DND-41 (cell line): ENCODE data around the gene PDE7B.

Source experiments
- ATAC-seq: fragments of 200-7000 bp; cut with Tn5 transposase; 3 replicates; pipeline ENCODE4 v1.9.1; 2021; ENCODE audit warnings: low read depth; ENCODE audit not compliant: insufficient read depth
- DNase-seq: peaks from one replicate; pipeline ENCODE4 v3.0.0-alpha.2; 2020
- H2AFZ ChIP-seq: 2 replicates; pipeline ENCODE4 v1.6.0; 2012; ENCODE audit warnings: low read depth, low read length
- H3K27ac ChIP-seq: 2 replicates; pipeline ENCODE4 v1.5.1; 2012; ENCODE audit warnings: low read length, inconsistent platforms
- H3K27me3 ChIP-seq: fragments of 200-600 bp; sonication (generic); 2 replicates; pipeline ENCODE4 v1.6.0; 2012; ENCODE audit warnings: low read length, mild to moderate bottlenecking, inconsistent platforms; ENCODE audit not compliant: insufficient read depth, poor library complexity
- H3K36me3 ChIP-seq: 2 replicates; pipeline ENCODE4 v1.5.1; 2012; ENCODE audit warnings: low read length, inconsistent platforms; ENCODE audit not compliant: insufficient read depth
- H3K4me1 ChIP-seq: 2 replicates; pipeline ENCODE4 v1.5.1; 2012; ENCODE audit warnings: mild to moderate bottlenecking, low read length; ENCODE audit not compliant: insufficient read depth
- H3K4me2 ChIP-seq: 2 replicates; pipeline ENCODE4 v1.6.0; 2012; ENCODE audit warnings: mild to moderate bottlenecking, moderate library complexity, low read length, inconsistent platforms; ENCODE audit not compliant: insufficient read depth
- H3K4me3 ChIP-seq, 2 experiments: fragments of 200-600 bp in 1 of 2; shearing (Covaris generic) in 1 of 2; 2 replicates each; pipeline ENCODE4 v1.5.1; 2012 to 2016; ENCODE audit warnings: inconsistent platforms in 2 of 2, low read length in 2 of 2, mild to moderate bottlenecking in 2 of 2, low read depth in 1 of 2, moderate library complexity in 1 of 2
- H3K79me2 ChIP-seq: 2 replicates; pipeline ENCODE4 v1.6.0; 2012; ENCODE audit warnings: low read length, inconsistent platforms; ENCODE audit not compliant: insufficient read depth
- H3K9ac ChIP-seq: 2 replicates; pipeline ENCODE4 v1.6.0; 2012; ENCODE audit warnings: low read depth, mild to moderate bottlenecking, inconsistent platforms, low read length, moderate library complexity
- H3K9me3 ChIP-seq: 2 replicates; pipeline ENCODE4 v1.5.1; 2012; ENCODE audit warnings: low read length, moderate library complexity, mild to moderate bottlenecking, inconsistent platforms; ENCODE audit not compliant: insufficient read depth, severe bottlenecking
- H4K20me1 ChIP-seq: 2 replicates; pipeline ENCODE4 v1.6.0; 2012; ENCODE audit warnings: low read length; ENCODE audit not compliant: insufficient read depth
- CTCF ChIP-seq: IDR thresholded peaks from 2 replicates; pipeline ENCODE4 v1.5.1; 2012; ENCODE audit warnings: borderline replicate concordance, low read length, moderate library complexity, mild to moderate bottlenecking; ENCODE audit not compliant: poor library complexity, severe bottlenecking; ENCODE audit errors: extremely low read depth
- EZH2 ChIP-seq: IDR thresholded peaks from 3 replicates; pipeline ENCODE4 v1.6.1; 2012; ENCODE audit warnings: borderline replicate concordance, low read depth, mild to moderate bottlenecking, moderate library complexity, low read length, inconsistent platforms; ENCODE audit not compliant: severe bottlenecking

The PDE7B gene

GRCh38 chr6:136129365-136129764 lies 277.9 kb downstream of the PDE7B start:
- Histone ChIP-seq H3K4me3 (no peak overlapping the region), H3K27me3 (peaks cover 7% of the 10 kb centered on the region), H3K36me3 (no peaks in the 10 kb centered on the region), H3K4me1 (no peaks in the 10 kb centered on the region), H3K79me2 (no peaks in the 10 kb centered on the region), H3K27ac (no peak overlapping the region), H2AFZ (no peak overlapping the region), H4K20me1 (no peaks in the 10 kb centered on the region), H3K4me2 (no peak overlapping the region), H3K9ac (no peak overlapping the region), H3K9me3 (no peaks in the 10 kb centered on the region)
- no peak for ATAC-seq
- DNase-seq, result no peak
- no peak for TF ChIP-seq EZH2
- no peak for TF ChIP-seq CTCF

- Histone ChIP-seq H3K27ac (no peak overlapping the region), H3K79me2 (no peaks in the 10 kb centered on the region), H3K4me2 (no peak overlapping the region), H3K4me1 (no peaks in the 10 kb centered on the region), H3K36me3 (no peaks in the 10 kb centered on the region), H3K9me3 (no peaks in the 10 kb centered on the region), H4K20me1 (no peaks in the 10 kb centered on the region), H3K9ac (no peak overlapping the region), H3K4me3 (no peak overlapping the region), H3K27me3 (peaks cover 9% of the 10 kb centered on the region), H2AFZ (no peak overlapping the region)
- DNase-seq (no peak), ATAC-seq (no peak)
- TF ChIP-seq CTCF (no peak), EZH2 (no peak)
Observed at GRCh38 chr6:136134268-136134667, 282.8 kb downstream of the PDE7B start.

- Histone ChIP-seq H3K4me1 (no peaks in the 10 kb centered on the region), H2AFZ (no peak overlapping the region), H3K27me3 (peaks cover 9% of the 10 kb centered on the region), H3K9me3 (no peaks in the 10 kb centered on the region), H3K36me3 (no peaks in the 10 kb centered on the region), H3K27ac (no peak overlapping the region), H3K4me2 (no peak overlapping the region), H3K79me2 (no peaks in the 10 kb centered on the region), H3K9ac (no peak overlapping the region), H3K4me3 (no peak overlapping the region), H4K20me1 (no peaks in the 10 kb centered on the region)
- ATAC-seq (no peak), DNase-seq (no peak)
- TF ChIP-seq EZH2 (no peak), CTCF (no peak)
Observed at GRCh38 chr6:136134751-136135150, 283.2 kb downstream of the PDE7B start.

GRCh38 chr6:136136274-136136673 lies 284.8 kb downstream of the PDE7B start:
- DNase-seq (no peak), ATAC-seq (no peak)
- no peaks in the 10 kb centered on the region for H3K9me3 ChIP-seq
- peaks cover 9% of the 10 kb centered on the region for H3K27me3 ChIP-seq
- no peaks in the 10 kb centered on the region for H3K36me3 ChIP-seq
- H3K4me3 ChIP-seq, result no peak overlapping the region
- no peak overlapping the region for H2AFZ ChIP-seq
- H3K79me2 ChIP-seq, result no peaks in the 10 kb centered on the region
- TF ChIP-seq CTCF, result no peak
- no peak for TF ChIP-seq EZH2
- no peak overlapping the region for H3K4me2 ChIP-seq
- no peak overlapping the region for H3K27ac ChIP-seq
- no peaks in the 10 kb centered on the region for H3K4me1 ChIP-seq
- H3K9ac ChIP-seq, result no peak overlapping the region
- H4K20me1 ChIP-seq, result no peaks in the 10 kb centered on the region
